GM19467 (cell line): ENCODE measurements around the gene ARMH4.

Experiments
- ATAC-seq: cut with Tn5 transposase; IDR thresholded peaks from one replicate; pipeline ENCODE4 v1.9.1; 2021; ENCODE audit warnings: mild to moderate bottlenecking, moderate library complexity; ENCODE audit not compliant: unreplicated experiment

ARMH4 gene

GRCh38 chr14:58059126-58059525, 92.9 kb downstream of the ARMH4 start:
- no peak for ATAC-seq

- no peak for ATAC-seq
These were observed 96.5 kb downstream of the ARMH4 start for GRCh38 chr14:58055497-58056010.

GRCh38 chr14:58054100-58054499, 97.9 kb downstream of the ARMH4 start:
- no peak for ATAC-seq

GRCh38 chr14:58048219-58048618, 103.8 kb downstream of the ARMH4 start:
- ATAC-seq: no peak

GRCh38 chr14:58027904-58028303, 124.1 kb downstream of the ARMH4 start:
- ATAC-seq: no peak

GRCh38 chr14:58026967-58027366, 125.0 kb downstream of the ARMH4 start:
- ATAC-seq: no peak

GRCh38 chr14:58026219-58026618, 125.8 kb downstream of the ARMH4 start:
- ATAC-seq: no peak

- ATAC-seq: no peak
These were observed 137.2 kb downstream of the ARMH4 start for GRCh38 chr14:58014778-58015177.

- no peak for ATAC-seq
These were observed 149.4 kb downstream of the ARMH4 start for GRCh38 chr14:58002618-58003017.

GRCh38 chr14:57999979-58000378, 152.0 kb downstream of the ARMH4 start:
- no peak for ATAC-seq

- ATAC-seq: no peak
These were observed 152.5 kb downstream of the ARMH4 start for GRCh38 chr14:57999471-57999870.

- ATAC-seq: no peak
These were observed 153.2 kb downstream of the ARMH4 start for GRCh38 chr14:57998766-57999165.

GRCh38 chr14:57991353-57991752, 160.7 kb downstream of the ARMH4 start:
- ATAC-seq: no peak

GRCh38 chr14:57988445-57988844, 163.6 kb downstream of the ARMH4 start:
- ATAC-seq: no peak

- no peak for ATAC-seq
These were observed 164.3 kb downstream of the ARMH4 start for GRCh38 chr14:57987596-57988300.

GRCh38 chr14:57987051-57987450, 165.0 kb downstream of the ARMH4 start:
- ATAC-seq: no peak

GRCh38 chr14:57982804-57983634, 169.0 kb downstream of the ARMH4 start:
- no peak for ATAC-seq

GRCh38 chr14:57981817-57982560, 170.0 kb downstream of the ARMH4 start:
- no peak for ATAC-seq

- no peak for ATAC-seq
These were observed 172.5 kb downstream of the ARMH4 start for GRCh38 chr14:57979376-57980048.

- ATAC-seq: no peak
These were observed 175.3 kb downstream of the ARMH4 start for GRCh38 chr14:57976701-57977100.

GRCh38 chr14:57974896-57975295, 177.1 kb downstream of the ARMH4 start:
- no peak for ATAC-seq
